ENCODE measurements around the gene CCDC158.

CCDC158 gene

GRCh38 chr4:76272582-76272981 lies 148.4 kb downstream of the CCDC158 start:
- Mint-ChIP-seq H3K36me3 (no peaks in the 10 kb centered on the region), H3K27ac (no peak overlapping the region), H3K27me3 (peaks cover 2% of the 10 kb centered on the region), H3K9me3 (no peaks in the 10 kb centered on the region), H3K4me1 (no peaks in the 10 kb centered on the region), H3K4me3 (no peak overlapping the region)

GRCh38 chr4:76272073-76272472 lies 148.9 kb downstream of the CCDC158 start:
- Mint-ChIP-seq H3K36me3 (no peaks in the 10 kb centered on the region), H3K4me1 (no peaks in the 10 kb centered on the region), H3K27ac (no peak overlapping the region), H3K4me3 (no peak overlapping the region), H3K27me3 (peaks cover 2% of the 10 kb centered on the region), H3K9me3 (no peaks in the 10 kb centered on the region)

- Mint-ChIP-seq H3K9me3 (no peaks in the 10 kb centered on the region), H3K27me3 (peaks cover 2% of the 10 kb centered on the region), H3K27ac (no peak overlapping the region), H3K4me1 (no peaks in the 10 kb centered on the region), H3K36me3 (no peaks in the 10 kb centered on the region), H3K4me3 (no peak overlapping the region)
Observed at GRCh38 chr4:76271248-76271647, 149.7 kb downstream of the CCDC158 start.

- H3K9me3 Mint-ChIP-seq = no peaks in the 10 kb centered on the region
- H3K4me3 Mint-ChIP-seq = no peak overlapping the region
- H3K36me3 Mint-ChIP-seq = no peaks in the 10 kb centered on the region
- H3K27me3 Mint-ChIP-seq = peaks cover 2% of the 10 kb centered on the region
- H3K4me1 Mint-ChIP-seq = no peaks in the 10 kb centered on the region
- no peak overlapping the region for H3K27ac Mint-ChIP-seq
Observed at GRCh38 chr4:76270244-76271175, 150.4 kb downstream of the CCDC158 start.

GRCh38 chr4:76267811-76268210 lies 153.1 kb downstream of the CCDC158 start:
- no peaks in the 10 kb centered on the region for H3K4me1 Mint-ChIP-seq
- H3K36me3 Mint-ChIP-seq = no peaks in the 10 kb centered on the region
- H3K4me3 Mint-ChIP-seq = no peak overlapping the region
- peaks cover under 1% of the 10 kb centered on the region for H3K27me3 Mint-ChIP-seq
- no peak overlapping the region for H3K27ac Mint-ChIP-seq
- H3K9me3 Mint-ChIP-seq = no peaks in the 10 kb centered on the region

- H3K4me1 Mint-ChIP-seq = no peaks in the 10 kb centered on the region
- no peaks in the 10 kb centered on the region for H3K36me3 Mint-ChIP-seq
- H3K9me3 Mint-ChIP-seq = no peaks in the 10 kb centered on the region
- no peak overlapping the region for H3K4me3 Mint-ChIP-seq
- no peak overlapping the region for H3K27ac Mint-ChIP-seq
- no peaks in the 10 kb centered on the region for H3K27me3 Mint-ChIP-seq
Observed at GRCh38 chr4:76266627-76267026, 154.3 kb downstream of the CCDC158 start.

- no peaks in the 10 kb centered on the region for H3K4me1 Mint-ChIP-seq
- no peak overlapping the region for H3K4me3 Mint-ChIP-seq
- no peaks in the 10 kb centered on the region for H3K36me3 Mint-ChIP-seq
- H3K27ac Mint-ChIP-seq = no peak overlapping the region
- no peaks in the 10 kb centered on the region for H3K27me3 Mint-ChIP-seq
- H3K9me3 Mint-ChIP-seq = no peaks in the 10 kb centered on the region
Observed at GRCh38 chr4:76265631-76266218, 155.2 kb downstream of the CCDC158 start.
